NB4 (cell line): ENCODE results near the gene LRRC4.

Experiments used
- DNase-seq: peaks from one replicate; pipeline ENCODE4 v3.0.0; 2010; ENCODE audit warnings: low read depth
- H3K4me3 ChIP-seq: one replicate; pipeline ENCODE4 v1.5.1; 2011; ENCODE audit warnings: mild to moderate bottlenecking, low read depth, low read length, moderate library complexity
- MYC ChIP-seq: IDR thresholded peaks from 2 replicates; pipeline ENCODE4 v1.6.1; 2011; ENCODE audit warnings: low read depth, low read length
- POLR2A ChIP-seq: IDR thresholded peaks from 2 replicates; pipeline ENCODE4 v1.6.1; 2011; ENCODE audit warnings: mild to moderate bottlenecking; ENCODE audit not compliant: insufficient read length; ENCODE audit errors: extremely low read depth
- TF ChIP-seq, protein P1 (sequence below): IDR thresholded peaks from 2 replicates; pipeline ENCODE4 v1.6.1; 2011; ENCODE audit warnings: low read depth, low read length
- TF ChIP-seq, protein P2 (sequence below): IDR thresholded peaks from one replicate; pipeline ENCODE4 v1.5.1; 2012; ENCODE audit warnings: low read depth, low read length

LRRC4 gene

DNA sequence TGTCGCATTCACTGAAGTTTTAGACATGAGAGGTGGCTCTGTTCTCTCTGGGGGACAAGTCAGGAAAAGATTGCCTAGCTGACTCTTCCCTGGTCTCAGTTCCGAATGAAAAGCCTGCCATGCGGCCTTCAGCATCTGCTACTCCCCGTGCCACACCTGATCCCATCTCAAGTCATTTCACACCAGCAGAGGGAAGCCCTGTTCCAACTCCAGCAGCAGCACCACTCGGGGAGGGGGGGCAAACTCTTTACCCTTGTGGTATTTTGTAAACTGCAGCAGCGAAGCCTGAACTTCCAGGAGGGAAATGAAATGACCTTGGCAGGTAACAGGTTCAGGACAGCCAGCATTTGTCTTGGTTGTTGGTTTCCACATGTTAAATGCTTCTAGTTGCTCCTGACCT is 13.8 kb downstream of the LRRC4 start:
- DNase-seq, result no peak
- TF ChIP-seq, protein P1, sequence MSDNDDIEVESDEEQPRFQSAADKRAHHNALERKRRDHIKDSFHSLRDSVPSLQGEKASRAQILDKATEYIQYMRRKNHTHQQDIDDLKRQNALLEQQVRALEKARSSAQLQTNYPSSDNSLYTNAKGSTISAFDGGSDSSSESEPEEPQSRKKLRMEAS, result no peak
- no peak for TF ChIP-seq MYC
- TF ChIP-seq POLR2A, result no peak
- TF ChIP-seq, protein P2, sequence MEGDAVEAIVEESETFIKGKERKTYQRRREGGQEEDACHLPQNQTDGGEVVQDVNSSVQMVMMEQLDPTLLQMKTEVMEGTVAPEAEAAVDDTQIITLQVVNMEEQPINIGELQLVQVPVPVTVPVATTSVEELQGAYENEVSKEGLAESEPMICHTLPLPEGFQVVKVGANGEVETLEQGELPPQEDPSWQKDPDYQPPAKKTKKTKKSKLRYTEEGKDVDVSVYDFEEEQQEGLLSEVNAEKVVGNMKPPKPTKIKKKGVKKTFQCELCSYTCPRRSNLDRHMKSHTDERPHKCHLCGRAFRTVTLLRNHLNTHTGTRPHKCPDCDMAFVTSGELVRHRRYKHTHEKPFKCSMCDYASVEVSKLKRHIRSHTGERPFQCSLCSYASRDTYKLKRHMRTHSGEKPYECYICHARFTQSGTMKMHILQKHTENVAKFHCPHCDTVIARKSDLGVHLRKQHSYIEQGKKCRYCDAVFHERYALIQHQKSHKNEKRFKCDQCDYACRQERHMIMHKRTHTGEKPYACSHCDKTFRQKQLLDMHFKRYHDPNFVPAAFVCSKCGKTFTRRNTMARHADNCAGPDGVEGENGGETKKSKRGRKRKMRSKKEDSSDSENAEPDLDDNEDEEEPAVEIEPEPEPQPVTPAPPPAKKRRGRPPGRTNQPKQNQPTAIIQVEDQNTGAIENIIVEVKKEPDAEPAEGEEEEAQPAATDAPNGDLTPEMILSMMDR, result no peak
- no peak overlapping the region for H3K4me3 ChIP-seq

DNA sequence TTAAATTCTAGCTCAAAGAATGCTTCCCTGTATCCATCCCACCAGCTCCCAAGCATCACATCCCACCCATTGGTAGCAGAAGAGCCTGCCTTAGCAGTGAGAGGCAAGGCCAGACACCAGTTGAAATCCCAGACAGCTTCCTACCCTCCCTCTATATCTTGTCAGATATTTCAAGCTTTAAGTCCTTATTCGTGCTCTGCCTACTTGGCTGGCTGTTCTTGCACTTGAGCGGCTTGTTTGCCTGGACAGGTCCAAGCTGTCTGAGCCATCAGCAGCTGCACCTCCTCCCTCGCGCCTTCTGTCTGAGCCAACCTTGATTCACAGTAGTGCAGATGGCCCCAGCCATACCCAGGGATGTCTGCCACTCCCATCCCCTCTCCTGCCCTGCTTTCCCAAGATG is 16.4 kb downstream of the LRRC4 start:
- TF ChIP-seq MYC, result no peak
- TF ChIP-seq POLR2A, result no peak
- TF ChIP-seq, protein P1, result no peak
- TF ChIP-seq, protein P2, result no peak
- no peak overlapping the region for H3K4me3 ChIP-seq
- no peak for DNase-seq

DNA sequence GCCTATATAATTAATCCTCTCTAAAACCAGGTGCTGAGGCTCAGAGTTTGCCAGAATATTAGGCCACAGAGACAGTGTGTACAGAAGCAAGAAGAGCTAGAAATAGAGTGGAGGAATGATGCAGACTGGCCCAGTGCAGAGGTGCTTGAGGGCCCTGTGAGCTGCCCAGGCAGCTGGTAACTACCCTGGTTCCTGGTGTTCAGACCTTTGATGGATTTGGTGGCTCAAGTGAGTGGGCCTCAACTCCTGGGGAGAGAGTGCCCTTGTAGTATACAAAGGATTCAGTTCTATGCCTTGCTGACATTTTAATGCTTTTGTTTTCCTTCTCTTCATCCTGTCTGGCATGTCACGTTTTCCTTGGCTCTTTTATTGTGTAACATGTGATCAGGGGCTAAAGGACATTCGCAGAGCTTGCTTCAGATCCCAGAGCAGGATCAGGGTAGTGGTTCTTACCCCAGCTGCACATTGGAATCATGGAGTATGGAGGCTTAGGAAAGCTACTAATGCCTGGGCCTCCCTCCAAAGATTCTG is 20.0 kb downstream of the LRRC4 start:
- H3K4me3 ChIP-seq, result no peak overlapping the region
- TF ChIP-seq, protein P1, result no peak
- TF ChIP-seq MYC (no peak), POLR2A (no peak)
- TF ChIP-seq, protein P2, result no peak
- DNase-seq, result no peak

DNA sequence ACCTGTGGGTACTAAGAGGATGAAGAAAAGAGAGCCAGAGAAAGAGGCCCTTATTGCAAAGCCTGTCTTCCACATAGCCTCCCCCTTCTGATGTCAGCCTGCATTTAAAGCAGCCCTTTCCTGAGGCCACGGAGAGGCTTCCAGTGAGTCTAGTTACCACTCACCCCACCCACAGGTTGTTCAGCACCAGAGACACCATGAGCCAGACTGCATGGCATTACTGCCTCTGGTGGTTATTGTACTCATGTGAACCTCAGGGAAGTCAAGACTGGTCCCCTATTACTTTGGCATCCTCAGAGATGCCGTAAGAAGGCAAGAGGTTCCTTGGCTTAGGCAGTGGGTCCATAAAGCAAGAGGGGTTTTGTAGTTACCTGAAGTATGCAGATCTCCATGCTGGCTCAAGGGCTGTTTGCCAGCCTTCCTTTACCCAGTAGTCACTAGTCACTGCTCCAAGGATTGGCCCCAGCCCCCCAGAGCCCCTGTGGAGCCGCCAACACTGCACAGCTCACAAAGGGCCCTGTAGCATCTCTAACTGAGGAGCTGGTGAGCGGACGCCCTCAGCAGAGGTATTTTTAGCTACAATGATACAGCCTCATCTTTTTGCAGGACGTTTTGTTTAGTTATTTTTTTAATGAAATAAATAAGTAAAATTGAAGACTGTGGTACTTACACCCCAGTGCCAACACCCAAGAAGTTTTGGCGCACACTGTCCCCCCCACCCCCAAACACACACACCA is 20.7 kb downstream of the LRRC4 start:
- peak; percentile 29 for DNase-seq
- no peak for TF ChIP-seq POLR2A
- TF ChIP-seq, protein P2, result no peak
- TF ChIP-seq, protein P1, result no peak
- TF ChIP-seq MYC, result no peak
- H3K4me3 ChIP-seq, result no peak overlapping the region

DNA sequence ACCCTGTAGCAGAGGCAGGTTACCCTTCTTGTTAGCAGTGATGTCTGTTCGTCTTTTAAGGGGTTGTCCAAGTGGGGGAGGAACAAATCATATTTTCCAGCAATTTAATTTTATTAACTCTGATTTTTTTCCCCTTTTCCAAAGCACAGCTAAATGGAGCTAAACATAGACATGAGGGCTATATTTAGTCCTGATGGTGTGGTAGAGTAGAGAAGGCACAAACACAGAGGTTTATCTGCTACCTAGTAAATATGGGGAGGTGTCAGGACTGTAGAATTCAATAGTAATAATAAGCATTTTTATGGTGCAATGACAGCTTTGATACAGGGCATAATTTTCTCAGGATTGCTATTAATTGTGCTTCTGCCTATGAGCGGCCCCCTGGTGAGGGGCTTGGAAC is 22.5 kb downstream of the LRRC4 start:
- DNase-seq, result no peak
- TF ChIP-seq, protein P1, result no peak
- TF ChIP-seq, protein P2, result no peak
- no peak for TF ChIP-seq MYC
- no peak for TF ChIP-seq POLR2A

More for the DNA sequence above, 22.5 kb downstream of the LRRC4 start:
- H3K4me3 ChIP-seq, result no peak overlapping the region
